Measurements from ENCODE around the gene GNA15.

Gene GNA15

GRCh38 chr19:3154957-3155736 lies 19.3 kb downstream of the GNA15 start:
- peak; percentile 98 for DNase-seq (ENCODE audit: low read depth)
- no peaks in the 10 kb centered on the region for H3K36me3 ChIP-seq (ENCODE audit: control insufficient read depth, insufficient read depth, low read length, severe bottlenecking)
- no peaks in the 10 kb centered on the region for H3K27me3 ChIP-seq (replicated peaks; ENCODE audit: control insufficient read depth, insufficient read depth, low read length)
- H3K4me3 ChIP-seq (ENCODE audit: low read length), result no peak overlapping the region
- H3K4me1 ChIP-seq (ENCODE audit: control insufficient read depth, insufficient read depth, low read length), result peaks cover 25% of the 10 kb centered on the region
- peak overlapping the region; percentile 75 for H3K9ac ChIP-seq (ENCODE audit: low read length)
- no peaks in the 10 kb centered on the region for H3K9me3 ChIP-seq (ENCODE audit: control insufficient read depth, low read length)

- Histone ChIP-seq H3K9ac (ENCODE audit: low read length) (no peak overlapping the region), H3K9me3 (ENCODE audit: control insufficient read depth, low read length) (no peaks in the 10 kb centered on the region), H3K36me3 (ENCODE audit: control insufficient read depth, insufficient read depth, low read length, severe bottlenecking) (no peaks in the 10 kb centered on the region), H3K4me3 (ENCODE audit: low read length) (no peak overlapping the region), H3K27me3 (replicated peaks; ENCODE audit: control insufficient read depth, insufficient read depth, low read length) (no peaks in the 10 kb centered on the region), H3K4me1 (ENCODE audit: control insufficient read depth, insufficient read depth, low read length) (peaks cover 32% of the 10 kb centered on the region)
- no peak for DNase-seq (ENCODE audit: low read depth)
Measured at GRCh38 chr19:3157096-3157845, 21.4 kb downstream of the GNA15 start.

GRCh38 chr19:3159565-3159964 lies 23.7 kb downstream of the GNA15 start:
- DNase-seq (ENCODE audit: low read depth), result no peak
- H3K4me1 ChIP-seq (ENCODE audit: control insufficient read depth, insufficient read depth, low read length), result peaks cover 31% of the 10 kb centered on the region
- no peak overlapping the region for H3K4me3 ChIP-seq (ENCODE audit: low read length)
- no peaks in the 10 kb centered on the region for H3K9me3 ChIP-seq (ENCODE audit: control insufficient read depth, low read length)
- H3K27me3 ChIP-seq (replicated peaks; ENCODE audit: control insufficient read depth, insufficient read depth, low read length), result no peaks in the 10 kb centered on the region
- H3K9ac ChIP-seq (ENCODE audit: low read length), result no peak overlapping the region
- H3K36me3 ChIP-seq (ENCODE audit: control insufficient read depth, insufficient read depth, low read length, severe bottlenecking), result no peaks in the 10 kb centered on the region

GRCh38 chr19:3160219-3160618 lies 24.4 kb downstream of the GNA15 start:
- Histone ChIP-seq H3K27me3 (replicated peaks; ENCODE audit: control insufficient read depth, insufficient read depth, low read length) (no peaks in the 10 kb centered on the region), H3K9me3 (ENCODE audit: control insufficient read depth, low read length) (no peaks in the 10 kb centered on the region), H3K4me3 (ENCODE audit: low read length) (no peak overlapping the region), H3K36me3 (ENCODE audit: control insufficient read depth, insufficient read depth, low read length, severe bottlenecking) (no peaks in the 10 kb centered on the region), H3K4me1 (ENCODE audit: control insufficient read depth, insufficient read depth, low read length) (peaks cover 26% of the 10 kb centered on the region), H3K9ac (ENCODE audit: low read length) (no peak overlapping the region)
- DNase-seq (ENCODE audit: low read depth), result no peak

GRCh38 chr19:3161453-3161852 lies 25.6 kb downstream of the GNA15 start:
- H3K9me3 ChIP-seq (ENCODE audit: control insufficient read depth, low read length), result no peaks in the 10 kb centered on the region
- H3K4me3 ChIP-seq (ENCODE audit: low read length), result no peak overlapping the region
- no peaks in the 10 kb centered on the region for H3K27me3 ChIP-seq (replicated peaks; ENCODE audit: control insufficient read depth, insufficient read depth, low read length)
- H3K36me3 ChIP-seq (ENCODE audit: control insufficient read depth, insufficient read depth, low read length, severe bottlenecking), result no peaks in the 10 kb centered on the region
- H3K9ac ChIP-seq (ENCODE audit: low read length), result no peak overlapping the region
- H3K4me1 ChIP-seq (ENCODE audit: control insufficient read depth, insufficient read depth, low read length), result peaks cover 21% of the 10 kb centered on the region
- DNase-seq (ENCODE audit: low read depth), result no peak

- H3K9me3 ChIP-seq (ENCODE audit: control insufficient read depth, low read length), result no peaks in the 10 kb centered on the region
- H3K4me3 ChIP-seq (ENCODE audit: low read length), result no peak overlapping the region
- H3K27me3 ChIP-seq (replicated peaks; ENCODE audit: control insufficient read depth, insufficient read depth, low read length), result no peaks in the 10 kb centered on the region
- peak; percentile 38 for DNase-seq (ENCODE audit: low read depth)
- no peak overlapping the region for H3K9ac ChIP-seq (ENCODE audit: low read length)
- H3K4me1 ChIP-seq (ENCODE audit: control insufficient read depth, insufficient read depth, low read length), result peaks cover 20% of the 10 kb centered on the region
- no peaks in the 10 kb centered on the region for H3K36me3 ChIP-seq (ENCODE audit: control insufficient read depth, insufficient read depth, low read length, severe bottlenecking)
Measured at GRCh38 chr19:3162418-3163229, 26.8 kb downstream of the GNA15 start.

- Histone ChIP-seq H3K9ac (ENCODE audit: low read length) (no peak overlapping the region), H3K4me3 (ENCODE audit: low read length) (no peak overlapping the region), H3K27me3 (replicated peaks; ENCODE audit: control insufficient read depth, insufficient read depth, low read length) (no peaks in the 10 kb centered on the region), H3K36me3 (ENCODE audit: control insufficient read depth, insufficient read depth, low read length, severe bottlenecking) (no peaks in the 10 kb centered on the region), H3K9me3 (ENCODE audit: control insufficient read depth, low read length) (no peaks in the 10 kb centered on the region), H3K4me1 (ENCODE audit: control insufficient read depth, insufficient read depth, low read length) (peaks cover 12% of the 10 kb centered on the region)
- peak; percentile 87 for DNase-seq (ENCODE audit: low read depth)
Measured at GRCh38 chr19:3163230-3163886, 27.5 kb downstream of the GNA15 start.

GRCh38 chr19:3163943-3164342 lies 28.1 kb downstream of the GNA15 start:
- Histone ChIP-seq H3K4me3 (ENCODE audit: low read length) (no peak overlapping the region), H3K36me3 (ENCODE audit: control insufficient read depth, insufficient read depth, low read length, severe bottlenecking) (no peaks in the 10 kb centered on the region), H3K9me3 (ENCODE audit: control insufficient read depth, low read length) (no peaks in the 10 kb centered on the region), H3K4me1 (ENCODE audit: control insufficient read depth, insufficient read depth, low read length) (peaks cover 7% of the 10 kb centered on the region), H3K9ac (ENCODE audit: low read length) (no peak overlapping the region), H3K27me3 (replicated peaks; ENCODE audit: control insufficient read depth, insufficient read depth, low read length) (no peaks in the 10 kb centered on the region)
- no peak for DNase-seq (ENCODE audit: low read depth)

- no peaks in the 10 kb centered on the region for H3K36me3 ChIP-seq (ENCODE audit: control insufficient read depth, insufficient read depth, low read length, severe bottlenecking)
- no peak overlapping the region for H3K9ac ChIP-seq (ENCODE audit: low read length)
- H3K4me3 ChIP-seq (ENCODE audit: low read length), result no peak overlapping the region
- no peaks in the 10 kb centered on the region for H3K9me3 ChIP-seq (ENCODE audit: control insufficient read depth, low read length)
- no peak for DNase-seq (ENCODE audit: low read depth)
- H3K4me1 ChIP-seq (ENCODE audit: control insufficient read depth, insufficient read depth, low read length), result peaks cover 3% of the 10 kb centered on the region
- no peaks in the 10 kb centered on the region for H3K27me3 ChIP-seq (replicated peaks; ENCODE audit: control insufficient read depth, insufficient read depth, low read length)
Measured at GRCh38 chr19:3167533-3168272, 31.9 kb downstream of the GNA15 start.

- no peak overlapping the region for H3K4me3 ChIP-seq (ENCODE audit: low read length)
- H3K36me3 ChIP-seq (ENCODE audit: control insufficient read depth, insufficient read depth, low read length, severe bottlenecking), result no peaks in the 10 kb centered on the region
- DNase-seq (ENCODE audit: low read depth), result no peak
- no peaks in the 10 kb centered on the region for H3K27me3 ChIP-seq (replicated peaks; ENCODE audit: control insufficient read depth, insufficient read depth, low read length)
- H3K9me3 ChIP-seq (ENCODE audit: control insufficient read depth, low read length), result no peaks in the 10 kb centered on the region
- no peak overlapping the region for H3K9ac ChIP-seq (ENCODE audit: low read length)
- H3K4me1 ChIP-seq (ENCODE audit: control insufficient read depth, insufficient read depth, low read length), result peaks cover 8% of the 10 kb centered on the region
Measured at GRCh38 chr19:3171894-3172672, 36.2 kb downstream of the GNA15 start.

Measured in adipocyte (in vitro differentiated cells).